Activated CD4-positive, alpha-beta T cell treated with anti-CD3 and anti-CD28 coated beads for 4 hours (primary cell): ENCODE measurements around the gene THUMPD3.

ENCODE experiments used
- DNase-seq, 2 donors: peaks; one replicate each; pipeline ENCODE4 v3.0.0-alpha.2; 2020

Gene THUMPD3, protein sequence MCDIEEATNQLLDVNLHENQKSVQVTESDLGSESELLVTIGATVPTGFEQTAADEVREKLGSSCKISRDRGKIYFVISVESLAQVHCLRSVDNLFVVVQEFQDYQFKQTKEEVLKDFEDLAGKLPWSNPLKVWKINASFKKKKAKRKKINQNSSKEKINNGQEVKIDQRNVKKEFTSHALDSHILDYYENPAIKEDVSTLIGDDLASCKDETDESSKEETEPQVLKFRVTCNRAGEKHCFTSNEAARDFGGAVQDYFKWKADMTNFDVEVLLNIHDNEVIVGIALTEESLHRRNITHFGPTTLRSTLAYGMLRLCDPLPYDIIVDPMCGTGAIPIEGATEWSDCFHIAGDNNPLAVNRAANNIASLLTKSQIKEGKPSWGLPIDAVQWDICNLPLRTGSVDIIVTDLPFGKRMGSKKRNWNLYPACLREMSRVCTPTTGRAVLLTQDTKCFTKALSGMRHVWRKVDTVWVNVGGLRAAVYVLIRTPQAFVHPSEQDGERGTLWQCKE

DNA sequence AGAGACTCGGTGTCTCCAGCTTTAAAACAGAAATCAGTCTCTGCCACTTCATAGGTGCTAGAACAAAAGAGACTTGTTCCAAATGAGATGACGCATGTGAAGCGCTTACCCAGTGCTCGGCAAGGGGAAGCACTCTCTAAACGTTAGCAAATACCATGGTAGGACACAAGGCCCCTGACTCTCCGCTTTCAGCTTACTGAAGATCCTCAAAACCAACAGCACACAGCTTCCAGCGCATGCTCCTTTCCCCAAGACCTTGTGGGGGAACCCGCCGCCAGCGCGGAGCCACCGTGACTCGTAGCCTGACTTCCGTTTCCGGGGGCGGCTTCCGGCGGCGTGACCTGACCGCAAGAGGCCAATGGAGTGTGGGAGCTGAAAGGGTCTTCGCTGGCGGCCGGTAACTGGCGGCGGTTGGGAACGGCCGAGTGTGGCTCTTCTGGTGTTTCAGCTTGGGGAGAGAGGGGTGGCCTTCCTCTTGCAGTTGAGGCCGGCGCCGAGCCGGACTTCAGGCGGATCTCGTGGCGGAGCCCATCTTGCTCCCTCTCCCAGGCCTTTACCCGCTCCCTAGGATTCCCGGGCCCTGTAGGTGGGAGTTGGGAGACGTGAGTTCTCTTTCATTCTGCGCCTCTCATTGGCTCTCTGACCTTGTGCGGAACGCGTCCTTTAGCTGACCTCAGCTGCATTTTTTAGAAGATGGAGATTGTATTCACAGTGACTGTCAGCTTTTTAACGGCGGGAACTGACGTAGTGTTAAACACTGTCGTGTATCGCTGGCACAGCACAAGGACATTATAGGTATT is at the start of gene THUMPD3:
TSS of gene THUMPD3 (plus strand) at position 324 of the 800 bp plus-strand sequence. CDS start 2,015 bp downstream, outside the sequence.
- peak; percentile 87 to 91 for DNase-seq

DNA sequence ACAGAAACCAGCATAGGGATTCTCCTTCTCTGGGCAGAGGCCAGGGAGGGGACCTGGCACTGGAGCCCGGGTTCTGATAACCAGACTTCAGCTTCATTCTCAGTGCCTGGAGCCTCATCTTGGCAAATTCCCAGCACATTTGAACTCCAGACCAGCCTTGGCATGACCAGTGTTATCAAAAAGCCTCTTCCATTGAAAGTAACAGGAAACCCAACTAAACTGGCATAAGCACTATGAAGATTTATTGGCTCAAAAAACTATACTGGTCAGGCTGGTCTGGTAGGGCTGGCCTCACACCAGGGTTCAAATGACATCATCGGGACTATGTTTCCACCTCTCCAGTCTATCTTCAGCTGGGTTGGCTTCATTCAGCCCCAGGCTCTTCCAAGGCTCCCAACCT is 48.1 kb upstream of the THUMPD3 start:
- DNase-seq: no peak

DNA sequence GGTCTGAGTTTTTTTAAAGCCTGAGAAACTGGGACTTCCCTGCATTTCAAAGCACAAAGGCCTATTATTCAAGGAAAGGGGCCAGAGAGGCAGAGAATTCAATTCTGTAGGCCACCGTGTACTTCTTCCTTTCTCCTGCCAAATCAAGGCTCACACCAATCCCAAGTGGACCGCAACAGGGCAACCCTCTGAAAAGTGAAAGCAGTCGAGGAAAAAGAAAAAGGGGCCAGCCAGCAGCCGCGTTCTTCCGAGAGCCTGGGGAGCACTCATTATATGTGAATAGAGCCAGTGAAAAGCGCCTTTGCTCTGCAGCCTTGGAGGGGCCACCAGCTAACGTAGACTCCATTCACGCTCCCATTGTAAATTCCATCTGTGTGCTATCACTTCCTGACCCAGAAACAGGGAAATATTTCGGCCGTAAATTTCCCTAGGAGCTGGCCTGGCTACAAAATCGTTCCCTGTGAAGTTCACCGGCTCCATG is 45.9 kb upstream of the THUMPD3 start:
- DNase-seq: no peak

DNA sequence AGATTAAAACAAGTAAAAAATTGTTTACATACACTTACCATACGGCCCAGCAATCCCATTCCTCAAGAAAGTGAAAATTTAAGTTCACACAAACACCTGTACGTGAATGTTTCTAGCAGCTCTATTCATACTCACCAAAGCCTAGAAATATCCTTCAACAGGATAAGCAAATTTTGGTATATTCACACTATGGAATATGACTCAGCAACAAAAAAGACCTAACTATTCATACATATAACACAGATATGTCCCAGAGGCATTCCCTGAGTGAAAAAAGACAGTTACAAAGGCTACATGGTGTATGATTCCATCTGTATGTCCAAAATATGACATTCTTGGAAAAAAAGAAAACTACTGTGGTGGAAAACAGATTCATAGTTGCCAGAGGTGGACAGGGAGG is 40.1 kb upstream of the THUMPD3 start:
- no peak for DNase-seq

DNA sequence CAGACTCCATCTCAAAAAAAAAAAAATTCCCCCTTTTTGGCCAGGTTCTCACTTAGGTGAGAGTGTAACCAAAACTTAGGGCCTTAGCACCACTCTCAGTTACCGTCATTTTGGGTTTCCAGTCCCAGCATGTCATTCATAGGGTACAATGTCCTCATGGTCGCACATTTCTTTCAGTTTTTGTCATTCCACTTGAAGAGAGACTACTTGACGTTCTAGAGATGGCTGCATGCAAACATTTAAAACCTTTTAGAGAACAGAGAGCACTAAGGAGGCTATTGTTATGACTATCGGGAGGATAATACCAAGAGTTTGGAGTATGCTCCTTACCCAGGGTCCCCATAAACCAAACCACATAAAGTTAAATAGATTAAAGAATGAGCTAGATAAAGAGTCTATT is 37.9 kb upstream of the THUMPD3 start:
- no peak for DNase-seq

DNA sequence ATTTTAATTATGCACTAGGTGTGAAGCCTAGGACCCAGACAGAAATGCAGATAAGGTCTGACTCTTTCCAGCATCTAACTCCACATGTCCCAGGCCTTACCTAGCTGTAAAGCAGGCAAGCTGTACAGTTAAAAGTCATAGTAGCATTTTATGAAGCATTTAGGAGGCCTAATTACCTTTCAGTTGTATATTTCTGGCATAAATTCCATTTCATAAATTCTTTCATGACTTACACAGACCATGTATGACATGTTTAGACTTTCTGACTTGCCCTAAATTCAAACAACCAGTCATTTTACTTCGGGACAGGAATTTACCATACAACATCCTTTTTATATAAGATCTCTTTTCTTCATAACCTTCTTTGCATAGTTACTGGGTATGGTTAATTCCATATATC is 35.3 kb upstream of the THUMPD3 start:
- no peak for DNase-seq

DNA sequence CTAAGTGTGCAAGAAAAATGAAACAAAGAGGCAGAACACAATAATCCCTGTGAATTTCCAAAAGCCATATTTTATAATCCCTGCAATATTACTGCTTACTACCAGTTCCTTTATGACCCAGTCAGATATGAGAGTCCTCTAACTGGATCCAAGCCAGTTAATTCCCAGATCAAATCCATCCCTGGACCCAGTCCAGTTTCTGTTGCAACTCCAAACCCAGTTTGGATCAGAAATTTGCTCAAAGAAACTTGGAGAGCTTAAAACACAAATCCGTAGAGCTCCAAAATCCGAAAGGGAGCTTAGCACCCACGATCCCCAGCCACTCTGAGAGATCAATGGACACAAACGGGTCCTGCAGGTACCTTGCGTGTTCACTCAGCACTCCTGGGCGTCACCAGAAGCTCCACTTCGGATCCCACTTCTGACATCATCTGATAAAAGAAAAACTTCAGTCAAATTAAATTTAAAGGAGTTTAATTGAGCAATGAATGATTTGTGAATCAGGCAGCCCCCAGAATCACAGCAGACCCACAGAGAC is 32.6 kb upstream of the THUMPD3 start:
- no peak for DNase-seq

DNA sequence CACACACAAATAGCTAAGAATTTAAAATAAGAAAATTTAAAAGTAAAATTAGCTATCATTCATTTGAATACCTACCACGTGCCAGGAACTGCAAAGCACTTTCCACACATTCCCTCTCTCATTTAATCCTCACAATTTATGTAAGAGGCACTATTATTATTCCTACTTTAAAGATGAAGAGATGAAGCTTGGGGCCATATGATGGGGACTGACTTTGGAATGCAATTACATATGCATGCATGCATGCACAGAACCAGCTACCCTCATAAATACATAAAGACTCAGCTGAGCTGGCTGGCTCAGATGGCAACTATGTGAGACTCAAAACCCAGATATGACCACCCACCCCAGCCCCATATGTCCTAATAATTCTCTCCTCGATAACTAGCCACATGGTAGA is 31.7 kb upstream of the THUMPD3 start:
- no peak for DNase-seq

DNA sequence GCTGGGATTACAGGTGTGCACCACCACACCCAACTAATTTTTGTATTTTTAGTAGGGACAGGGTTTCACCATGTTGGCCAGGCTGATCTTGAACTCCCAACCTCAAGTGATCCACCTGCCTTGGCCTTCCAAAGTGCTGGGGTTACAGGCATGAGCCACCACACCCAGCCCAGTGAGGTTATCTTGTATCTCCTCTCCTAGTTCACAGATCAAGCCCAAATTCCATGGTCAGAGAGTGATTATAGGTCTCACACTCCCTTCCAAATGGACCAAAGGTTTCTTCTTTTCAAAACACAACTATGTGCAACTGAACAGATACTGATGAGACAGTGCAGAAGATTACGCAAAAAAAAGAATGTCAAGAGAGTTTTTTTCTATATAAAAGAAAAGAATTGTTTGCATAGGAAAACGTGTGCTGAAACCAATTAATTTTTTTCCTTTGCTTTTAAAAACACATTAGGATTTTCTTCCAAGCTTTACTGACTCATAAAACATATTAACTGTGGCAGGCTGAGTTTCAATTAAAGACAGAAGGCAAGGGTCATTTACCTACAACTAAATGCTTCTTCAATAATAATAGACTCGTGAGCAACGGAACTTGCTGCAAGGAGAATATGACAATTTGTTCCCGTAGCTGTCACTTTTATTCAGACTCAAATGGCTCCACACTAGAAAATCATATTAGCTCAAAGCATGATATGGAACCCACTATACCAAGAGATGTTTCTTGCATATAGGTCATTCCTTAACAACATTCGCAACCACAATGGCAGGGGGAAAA is 30.4 kb upstream of the THUMPD3 start:
- no peak for DNase-seq

DNA sequence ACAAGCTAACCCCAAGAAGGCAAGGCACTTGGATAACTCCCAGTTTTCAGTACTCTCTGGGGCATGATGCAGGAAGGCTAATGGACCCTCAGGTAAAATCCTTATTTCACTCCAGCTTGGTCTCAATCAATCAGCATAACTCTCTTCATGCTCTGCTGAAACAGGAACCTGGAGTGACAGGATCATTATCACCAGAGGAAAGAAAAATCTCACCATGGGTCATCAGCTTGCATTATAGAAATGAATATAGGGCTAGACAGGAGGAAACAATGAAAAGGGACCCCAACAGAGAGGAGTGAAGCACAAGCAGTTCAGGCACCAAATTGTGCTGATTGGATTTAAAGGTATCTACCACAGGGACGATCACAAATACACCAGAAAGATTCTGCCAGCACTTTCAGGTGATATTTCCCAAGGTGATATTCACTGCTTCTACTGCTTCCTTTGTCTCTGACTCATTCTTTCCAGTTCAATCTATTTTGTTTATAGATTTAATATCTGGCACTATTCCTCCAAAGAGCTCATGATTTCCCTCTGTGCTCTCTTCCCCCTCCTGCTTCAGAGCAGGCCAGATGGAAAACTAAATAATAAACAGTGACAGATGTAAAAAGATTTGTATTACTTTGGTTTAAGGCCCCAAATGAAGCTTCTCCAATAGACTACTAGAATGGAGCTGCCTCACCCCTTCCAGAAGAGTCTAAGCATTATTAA is 22.9 kb upstream of the THUMPD3 start:
- no peak for DNase-seq

DNA sequence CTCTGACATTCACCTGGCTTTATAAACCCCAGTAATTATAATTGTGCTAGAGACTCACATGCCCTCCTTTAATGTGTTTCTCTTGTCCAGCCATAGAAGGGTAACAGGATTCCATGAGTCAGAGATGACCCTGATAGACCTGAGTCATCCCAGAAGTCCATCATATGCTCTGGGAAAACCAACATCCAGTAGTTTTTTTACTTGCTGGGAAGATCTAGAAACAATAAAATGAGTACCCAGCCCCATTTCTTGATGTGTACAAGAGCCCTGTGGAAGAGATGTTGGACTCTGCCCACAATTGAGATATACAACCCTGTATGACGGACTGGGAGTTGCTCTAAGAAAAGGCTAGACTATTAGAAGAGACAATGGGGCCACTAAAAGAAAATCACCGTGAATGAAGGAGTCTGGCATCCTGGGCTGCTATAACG is 22.4 kb upstream of the THUMPD3 start:
- no peak for DNase-seq

DNA sequence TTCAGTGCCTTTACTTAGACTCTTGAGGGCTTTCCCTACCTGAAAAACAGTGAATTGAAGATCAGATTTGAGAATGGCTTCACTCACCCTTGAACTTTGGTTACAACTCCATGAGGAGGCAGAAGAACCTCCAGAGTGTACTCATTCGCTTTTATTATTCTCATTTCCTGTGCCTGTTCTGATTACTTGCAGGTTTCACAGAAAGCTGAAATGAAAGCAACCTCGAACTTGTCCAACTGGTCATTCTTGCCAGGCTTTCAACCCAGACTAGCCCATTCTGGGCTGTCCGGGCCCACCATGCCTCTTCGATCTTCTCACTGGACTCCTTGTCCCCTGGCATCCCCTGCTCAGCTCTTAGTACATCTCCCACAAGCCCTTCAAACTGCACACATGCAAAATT is 20.2 kb upstream of the THUMPD3 start:
- no peak for DNase-seq

DNA sequence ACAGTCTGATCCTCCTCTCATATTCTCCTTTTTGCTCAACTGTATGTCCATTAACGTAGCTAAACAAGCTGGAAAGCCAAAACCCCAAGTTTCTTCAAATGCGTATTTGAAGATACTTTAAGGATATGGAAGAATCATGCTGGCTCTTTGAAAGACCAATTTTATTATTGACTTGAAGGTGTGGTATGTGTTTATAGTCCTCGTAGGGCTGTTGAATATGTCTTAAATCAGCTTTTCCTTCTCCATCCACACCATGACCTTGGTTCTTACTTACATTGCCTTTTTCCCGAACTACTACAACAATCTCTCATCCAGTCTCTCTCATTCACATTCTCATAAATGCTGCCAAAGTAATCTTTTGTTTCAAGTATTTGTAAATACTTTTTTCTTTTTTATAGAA is 19.7 kb upstream of the THUMPD3 start:
- no peak for DNase-seq

DNA sequence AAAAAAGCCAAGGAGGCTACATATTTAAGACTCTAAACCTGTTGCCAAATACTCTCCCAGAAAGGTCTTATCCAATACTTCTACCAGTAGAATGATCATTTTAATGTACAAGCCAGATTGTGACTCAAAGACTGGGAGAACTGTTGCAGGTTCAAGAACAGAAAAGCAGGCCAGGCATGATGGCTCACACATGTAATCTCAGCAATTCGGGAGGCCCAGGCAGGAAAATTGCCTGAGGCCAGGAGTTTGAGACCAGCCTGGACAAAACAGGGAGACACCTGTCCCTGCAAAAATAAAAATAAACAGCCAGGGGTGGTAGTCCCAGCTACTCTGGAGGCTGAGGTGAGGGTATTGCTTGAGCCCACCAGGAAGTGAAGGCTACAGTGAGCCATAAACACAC is 17.8 kb upstream of the THUMPD3 start:
- no peak for DNase-seq

DNA sequence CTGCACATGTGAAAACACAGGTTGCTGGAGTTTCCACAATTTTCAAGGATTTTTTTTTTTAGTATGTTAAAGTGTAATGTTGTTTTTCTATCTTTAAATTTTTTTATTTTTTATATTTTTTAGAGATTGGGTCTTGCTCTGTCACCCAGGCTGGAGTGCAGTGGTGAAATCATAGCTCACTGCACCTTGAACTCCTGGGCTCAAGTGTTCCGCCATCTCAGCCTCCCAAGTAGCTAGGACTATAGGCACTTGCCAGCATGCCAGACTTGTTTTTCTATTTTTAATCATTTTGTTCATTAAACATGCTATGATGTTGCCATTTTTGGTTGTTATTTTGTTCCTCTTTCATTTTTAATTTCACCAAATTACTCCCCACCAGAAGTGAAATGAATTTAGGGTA is 16.7 kb upstream of the THUMPD3 start:
- no peak for DNase-seq

DNA sequence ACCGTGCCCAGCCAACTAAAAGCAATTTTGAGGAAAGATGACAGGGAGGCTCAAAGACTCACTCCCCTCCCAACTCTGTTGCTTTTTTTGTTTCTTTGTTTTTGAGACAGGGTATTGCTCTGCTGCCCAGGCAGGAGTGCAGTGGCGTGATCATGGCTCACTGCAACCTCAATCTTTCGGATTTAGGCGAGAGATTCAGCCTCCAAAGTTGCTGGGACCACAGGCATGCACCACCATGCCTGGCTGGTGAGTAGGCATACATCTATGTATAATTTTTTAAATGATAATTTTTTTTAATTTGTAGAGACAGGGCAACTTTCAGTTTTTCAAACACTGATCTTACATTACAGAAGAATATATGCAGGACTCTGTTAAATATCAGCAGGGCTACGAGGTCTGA is 15.8 kb upstream of the THUMPD3 start:
- no peak for DNase-seq

DNA sequence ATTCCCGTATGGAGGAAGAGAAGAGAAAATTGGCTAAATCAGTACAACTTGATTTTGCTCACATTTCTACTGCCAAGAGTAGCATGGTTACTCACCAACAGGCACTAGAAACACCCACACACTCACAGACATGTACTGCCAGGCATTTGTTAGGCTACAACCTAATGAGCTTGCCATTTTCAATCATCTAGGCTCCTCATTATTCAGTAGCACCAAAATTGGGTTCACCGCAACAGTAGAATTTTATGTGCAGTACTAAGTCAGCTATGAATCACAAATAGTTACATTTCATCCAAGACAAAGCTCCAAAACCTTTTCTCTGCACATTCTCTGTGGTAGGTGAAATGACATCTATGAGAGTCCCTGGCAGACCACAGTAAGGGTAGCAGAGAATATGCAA is 15.0 kb upstream of the THUMPD3 start:
- DNase-seq: no peak

DNA sequence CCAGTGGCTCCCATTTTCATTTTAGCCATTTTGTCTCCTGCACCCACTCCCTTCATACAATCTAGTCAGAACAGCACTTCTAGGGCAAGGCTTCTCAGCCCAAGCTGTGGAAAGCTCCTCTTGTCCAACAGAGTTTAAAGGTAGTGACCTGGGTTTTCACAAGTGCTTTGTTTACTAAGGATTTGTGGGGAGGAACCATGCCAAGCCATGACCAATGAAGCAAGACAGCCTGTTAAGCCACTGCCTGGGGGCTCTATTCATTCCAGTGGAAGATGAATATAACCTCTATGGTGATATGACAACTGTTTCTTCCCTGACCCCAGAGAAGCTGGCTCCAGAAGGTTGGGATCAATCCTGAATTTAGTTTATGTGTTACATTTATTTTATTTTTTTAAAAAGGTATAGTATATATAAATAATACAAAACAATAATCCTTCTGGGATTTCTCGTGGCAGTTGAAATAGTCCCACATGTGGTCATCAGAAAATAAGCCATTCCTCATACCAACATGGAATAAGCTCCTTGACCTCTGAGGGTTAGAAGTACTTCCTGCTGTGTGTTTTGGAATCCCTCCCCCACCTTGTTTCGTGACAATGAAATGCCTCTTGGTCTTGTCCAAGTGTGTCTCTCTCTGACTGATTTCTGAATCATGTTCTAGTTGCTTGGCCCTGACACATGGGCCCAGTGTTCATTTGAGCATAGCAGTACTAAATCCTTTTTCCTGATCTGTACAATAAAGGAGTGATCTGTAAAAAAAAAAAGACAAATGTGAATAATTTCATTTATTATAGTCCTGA is 13.3 kb upstream of the THUMPD3 start:
- no peak for DNase-seq

DNA sequence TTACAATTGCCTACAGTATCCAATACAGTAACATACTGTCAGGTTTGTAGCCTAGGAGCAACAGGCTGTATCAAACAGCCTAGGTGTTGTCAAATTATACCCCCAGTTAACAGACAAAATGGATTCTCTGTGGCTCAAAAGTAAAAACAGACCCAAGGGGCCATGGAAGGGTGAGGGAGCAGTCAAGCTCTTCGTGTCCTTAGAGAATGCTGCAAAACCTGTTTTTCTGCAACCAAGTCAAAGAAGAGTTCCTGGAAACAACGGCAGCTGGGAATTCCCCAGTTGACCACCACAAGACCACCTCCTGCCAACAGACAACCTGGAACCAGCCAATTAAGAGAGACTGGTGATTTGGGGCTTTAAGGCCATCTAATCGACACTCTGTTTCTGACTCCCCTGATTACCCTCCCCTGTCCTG is 11.1 kb upstream of the THUMPD3 start:
- DNase-seq: no peak

DNA sequence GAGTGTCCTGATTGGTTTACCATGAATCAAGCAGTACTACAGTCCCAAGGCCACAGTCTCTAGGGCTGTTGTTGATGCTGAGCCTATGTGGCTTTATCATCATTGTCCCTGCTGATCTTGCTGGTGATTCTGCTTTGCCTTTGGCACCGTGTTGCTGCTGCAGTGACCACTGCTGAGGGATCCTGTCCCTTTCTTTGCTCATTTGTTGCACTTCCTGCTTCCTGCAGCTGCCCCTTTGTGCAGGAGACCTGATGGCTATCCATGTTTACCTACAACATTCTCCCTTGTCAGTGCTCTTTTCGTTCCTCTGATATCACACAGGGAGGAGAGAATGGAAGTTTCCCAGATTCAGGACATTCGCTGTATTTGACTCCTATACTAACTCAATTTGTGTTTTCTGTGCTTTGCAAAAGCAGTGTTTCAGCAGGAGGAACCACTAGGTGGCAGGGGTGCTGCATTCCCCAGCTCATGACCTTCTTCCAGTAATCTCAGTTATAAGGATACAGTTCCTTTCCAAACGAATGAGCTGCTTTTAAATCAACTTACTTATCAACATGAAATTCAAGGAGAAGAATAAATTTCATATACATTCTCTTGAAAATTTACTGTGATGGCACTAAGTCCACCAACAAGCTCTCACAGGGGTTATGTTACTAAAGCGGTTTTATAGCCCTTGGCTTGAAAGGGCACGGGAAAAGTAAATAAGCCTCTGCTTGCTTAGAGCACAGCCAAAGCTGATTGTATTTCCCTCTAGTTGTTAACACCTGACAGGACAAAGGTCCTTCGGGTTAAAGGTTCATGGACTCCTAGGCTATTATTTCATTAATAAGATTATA is 9.7 kb upstream of the THUMPD3 start:
- peak; percentile 50 to 61 for DNase-seq
